Right lung (tissue), 5 donors: ENCODE data around the gene VAC14. TPM values are rescaled to one million over a fixed set of nuclear protein-coding genes. Genes with fewer than 3 reads are reported as not detected.

Experiments used
- DNase-seq, 2 donors: peaks; one replicate each; pipeline ENCODE4 v3.0.0-alpha.2; 2013
- polyA plus RNA-seq, 5 donors: library from polyadenylated mRNA; unstranded; fragments of 120-200 nt; gene quantifications; one replicate each; pipeline versions ENCODE4 v1.2.1 to v1.2.3, GENCODE V29; 2013; ENCODE audit warnings: inconsistent platforms in 1 of 5, low replicate concordance in 1 of 5; ENCODE audit not compliant: insufficient read length in 5 of 5, insufficient read depth in 1 of 5

The VAC14 gene
- polyA plus RNA-seq, 5 donors, result 21.7 to 30.8 (median 24.6) TPM

- no peak for DNase-seq
These were observed 91.0 kb downstream of the VAC14 start for GRCh38 chr16:70709942-70710341.

GRCh38 chr16:70709457-70709856 lies 91.5 kb downstream of the VAC14 start:
- DNase-seq, result no peak

- DNase-seq, result no peak
These were observed 92.4 kb downstream of the VAC14 start for GRCh38 chr16:70708366-70709246.

- DNase-seq, result no peak
These were observed 94.0 kb downstream of the VAC14 start for GRCh38 chr16:70706948-70707465.

GRCh38 chr16:70705056-70705455 lies 95.9 kb downstream of the VAC14 start:
- no peak for DNase-seq

- no peak for DNase-seq
These were observed 96.4 kb downstream of the VAC14 start for GRCh38 chr16:70704586-70704985.

- no peak for DNase-seq
These were observed 97.0 kb downstream of the VAC14 start for GRCh38 chr16:70703835-70704381.

- DNase-seq, result no peak
These were observed 97.7 kb downstream of the VAC14 start for GRCh38 chr16:70703041-70703834.

- no peak for DNase-seq
These were observed 98.3 kb downstream of the VAC14 start for GRCh38 chr16:70702624-70703023.

- no peak for DNase-seq
These were observed 99.0 kb downstream of the VAC14 start for GRCh38 chr16:70701998-70702397.

GRCh38 chr16:70701596-70701995 lies 99.4 kb downstream of the VAC14 start:
- no peak for DNase-seq

GRCh38 chr16:70701036-70701435 lies 99.9 kb downstream of the VAC14 start:
- DNase-seq, result no peak

- DNase-seq, result no peak
These were observed 100.6 kb downstream of the VAC14 start for GRCh38 chr16:70700101-70701020.

- DNase-seq, result no peak
These were observed 101.3 kb downstream of the VAC14 start for GRCh38 chr16:70699696-70700095.

GRCh38 chr16:70698901-70699300 lies 102.1 kb downstream of the VAC14 start:
- DNase-seq, result no peak

GRCh38 chr16:70697594-70698170 lies 103.3 kb downstream of the VAC14 start:
- no peak for DNase-seq

GRCh38 chr16:70696952-70697593 lies 103.9 kb downstream of the VAC14 start:
- DNase-seq, result no peak

GRCh38 chr16:70696355-70696754 lies 104.6 kb downstream of the VAC14 start:
- no peak for DNase-seq

- no peak for DNase-seq
These were observed 105.5 kb downstream of the VAC14 start for GRCh38 chr16:70695331-70696070.

GRCh38 chr16:70694868-70695218 lies 106.1 kb downstream of the VAC14 start:
- DNase-seq, result no peak
